Mesenchymal stem cell (in vitro differentiated cells and primary cell): Measurements from ENCODE around the gene ACBD6.

Experiments
- DNase-seq: peaks from one replicate; pipeline ENCODE4 v3.0.0-alpha.2; 2013
- H2AFZ ChIP-seq: one replicate; pipeline ENCODE4 v1.6.1; 2013; ENCODE audit warnings: low read depth, mild to moderate bottlenecking, control low read depth, inconsistent platforms, low read length, moderate library complexity
- H2AK5ac ChIP-seq: 2 replicates; pipeline ENCODE4 v1.6.1; 2013; ENCODE audit warnings: low read length, moderate library complexity, mild to moderate bottlenecking, inconsistent platforms; ENCODE audit not compliant: severe bottlenecking
- H2BK120ac ChIP-seq: one replicate; pipeline ENCODE4 v1.6.1; 2013; ENCODE audit warnings: low read depth, mild to moderate bottlenecking, inconsistent platforms, low read length, moderate library complexity
- H2BK12ac ChIP-seq, 2 experiments: one replicate each; pipeline ENCODE4 v1.6.1; 2013; ENCODE audit warnings: inconsistent platforms in 2 of 2, low read length in 2 of 2, mild to moderate bottlenecking in 2 of 2, moderate library complexity in 2 of 2, control low read depth in 1 of 2
- H2BK15ac ChIP-seq: one replicate; pipeline ENCODE4 v1.6.1; 2013; ENCODE audit warnings: mild to moderate bottlenecking, low read depth, inconsistent platforms; ENCODE audit not compliant: poor library complexity, severe bottlenecking
- H2BK5ac ChIP-seq: 2 replicates; pipeline ENCODE4 v1.6.1; 2013; ENCODE audit warnings: low read depth, mild to moderate bottlenecking, low read length, control low read depth, inconsistent platforms; ENCODE audit not compliant: poor library complexity, severe bottlenecking
- H3K14ac ChIP-seq, 2 experiments: one replicate each; pipeline ENCODE4 v1.6.1; 2013; ENCODE audit warnings: inconsistent platforms in 2 of 2, low read length in 2 of 2, control low read depth in 1 of 2, mild to moderate bottlenecking in 1 of 2, moderate library complexity in 1 of 2
- H3K18ac ChIP-seq, 2 experiments: one replicate each; pipeline ENCODE4 v1.6.1; 2013; ENCODE audit warnings: inconsistent platforms in 2 of 2, low read length in 2 of 2, control low read depth in 1 of 2, low read depth in 1 of 2, mild to moderate bottlenecking in 1 of 2
- H3K23ac ChIP-seq, 2 experiments: one replicate each; pipeline ENCODE4 v1.6.1; 2013; ENCODE audit warnings: inconsistent platforms in 2 of 2, low read length in 2 of 2, mild to moderate bottlenecking in 2 of 2, moderate library complexity in 2 of 2, control low read depth in 1 of 2
- H3K27ac ChIP-seq: 2 replicates; pipeline ENCODE4 v1.5.1; 2013; ENCODE audit warnings: mild to moderate bottlenecking, moderate library complexity, low read length, control low read depth, inconsistent platforms; ENCODE audit not compliant: poor library complexity, severe bottlenecking
- H3K27me3 ChIP-seq, 2 experiments: 2 replicates each; pipeline versions ENCODE4 v1.6.1 to v1.7.0; 2013; ENCODE audit warnings: low read length in 2 of 2, mild to moderate bottlenecking in 2 of 2, moderate library complexity in 2 of 2, control low read depth in 1 of 2, inconsistent platforms in 1 of 2; ENCODE audit not compliant: control insufficient read depth in 1 of 2, insufficient read depth in 1 of 2
- H3K36me3 ChIP-seq, 2 experiments: 2 replicates each; pipeline versions ENCODE4 v1.6.1 to v1.7.0; 2013; ENCODE audit warnings: low read length in 2 of 2, control low read depth in 1 of 2, inconsistent platforms in 1 of 2, low read depth in 1 of 2, mild to moderate bottlenecking in 1 of 2; ENCODE audit not compliant: insufficient read depth in 2 of 2, control insufficient read depth in 1 of 2
- H3K4ac ChIP-seq, 2 experiments: one replicate each; pipeline ENCODE4 v1.6.1; 2013; ENCODE audit warnings: inconsistent platforms in 2 of 2, low read length in 2 of 2, mild to moderate bottlenecking in 2 of 2, moderate library complexity in 2 of 2, control low read depth in 1 of 2, low read depth in 1 of 2
- H3K4me1 ChIP-seq: 2 replicates; pipeline ENCODE4 v1.6.1; 2013; ENCODE audit warnings: low read depth, low read length, control low read depth; ENCODE audit not compliant: control insufficient read depth, insufficient read depth
- H3K4me2 ChIP-seq: 2 replicates; pipeline ENCODE4 v1.6.1; 2013; ENCODE audit warnings: low read length, mild to moderate bottlenecking, inconsistent platforms; ENCODE audit not compliant: poor library complexity, severe bottlenecking
- H3K4me3 ChIP-seq, 2 experiments: 2 replicates each; pipeline versions ENCODE4 v1.5.1 to v1.7.0; 2013; ENCODE audit warnings: low read length in 2 of 2, mild to moderate bottlenecking in 2 of 2, control low read depth in 1 of 2, low read depth in 1 of 2; ENCODE audit not compliant: insufficient read depth in 1 of 2
- H3K79me1 ChIP-seq: replicated peaks from 2 replicates; pipeline ENCODE4 v1.6.1; 2013; ENCODE audit warnings: mild to moderate bottlenecking, control low read depth, low read length, inconsistent platforms; ENCODE audit not compliant: poor library complexity, severe bottlenecking
- H3K9ac ChIP-seq: 2 replicates; pipeline ENCODE4 v1.7.0; 2013; ENCODE audit warnings: mild to moderate bottlenecking, low read length, moderate library complexity
- H3K9me3 ChIP-seq: 2 replicates; pipeline ENCODE4 v1.7.0; 2013; ENCODE audit warnings: mild to moderate bottlenecking, low read length; ENCODE audit not compliant: control insufficient read depth
- H4K8ac ChIP-seq: one replicate; pipeline ENCODE4 v1.6.1; 2013; ENCODE audit warnings: inconsistent platforms, mild to moderate bottlenecking, low read length, moderate library complexity
- H4K91ac ChIP-seq: one replicate; pipeline ENCODE4 v1.6.1; 2013; ENCODE audit warnings: mild to moderate bottlenecking, low read length, inconsistent platforms
- WGBS: methylation state at CpG from one replicate; pipeline ENCODE4 v1.1.7; 2013; ENCODE audit warnings: mixed read lengths; 5-methylcytosine and 5-hydroxymethylcytosine counted together

The ACBD6 gene

DNA sequence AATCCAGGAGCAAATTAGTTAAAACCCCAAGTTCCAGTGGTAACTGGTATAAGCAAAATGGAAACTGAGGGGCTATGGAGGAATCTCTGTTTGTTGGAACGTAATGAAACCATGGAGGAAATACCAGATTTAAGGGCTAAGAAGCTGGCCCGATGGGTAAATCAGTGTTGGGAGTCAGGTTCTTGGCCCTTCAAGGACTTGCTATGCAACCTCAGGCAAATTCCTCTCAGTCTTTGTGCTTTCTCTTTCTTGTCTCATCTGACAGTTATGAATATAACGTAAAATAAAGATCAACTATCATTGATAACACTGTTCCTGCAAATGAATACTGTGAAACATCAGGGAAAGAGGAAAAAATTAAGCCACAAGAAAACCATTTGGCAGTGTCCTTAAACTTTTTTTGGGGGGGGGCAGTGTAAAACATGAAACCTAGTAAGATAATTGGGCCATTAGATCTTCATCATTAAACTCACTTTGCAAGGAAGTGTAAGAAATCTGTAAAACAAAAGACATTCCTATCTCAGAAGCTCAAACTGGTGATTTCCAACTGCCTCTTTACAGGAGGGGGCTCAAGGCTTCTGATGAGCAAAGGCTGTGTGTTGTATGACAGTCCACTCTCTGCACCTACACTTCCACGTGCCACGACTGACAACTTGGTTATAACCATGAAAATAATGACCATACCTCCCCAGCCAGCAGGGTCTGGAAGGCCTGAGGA, 224.7 kb downstream of the ACBD6 start:
- no peak overlapping the region for H3K18ac ChIP-seq
- no peak for DNase-seq
- H3K79me1 ChIP-seq: no peaks in the 10 kb centered on the region
- no peak overlapping the region for H3K4me2 ChIP-seq
- H3K9ac ChIP-seq: no peak overlapping the region
- H3K4ac ChIP-seq: no peak overlapping the region
- no peaks in the 10 kb centered on the region for H3K4me1 ChIP-seq
- no peaks in the 10 kb centered on the region for H3K27me3 ChIP-seq
- H4K8ac ChIP-seq: no peak overlapping the region
- no peak overlapping the region for H2BK120ac ChIP-seq
- no peak overlapping the region for H3K4me3 ChIP-seq
- no peak overlapping the region for H2AFZ ChIP-seq
- H3K36me3 ChIP-seq: peaks cover 22 to 71% of the 10 kb centered on the region in 2 experiments
- H3K27ac ChIP-seq: no peak overlapping the region
- 97% methylated on average over 5 of the region's 5 CpGs for WGBS
- H4K91ac ChIP-seq: no peak overlapping the region
- no peak overlapping the region for H2BK5ac ChIP-seq
- H3K23ac ChIP-seq: no peak overlapping the region
- H2BK12ac ChIP-seq: no peak overlapping the region
- no peak overlapping the region for H2BK15ac ChIP-seq
- H2AK5ac ChIP-seq: no peak overlapping the region
- no peak overlapping the region for H3K14ac ChIP-seq
- no peaks in the 10 kb centered on the region for H3K9me3 ChIP-seq

DNA sequence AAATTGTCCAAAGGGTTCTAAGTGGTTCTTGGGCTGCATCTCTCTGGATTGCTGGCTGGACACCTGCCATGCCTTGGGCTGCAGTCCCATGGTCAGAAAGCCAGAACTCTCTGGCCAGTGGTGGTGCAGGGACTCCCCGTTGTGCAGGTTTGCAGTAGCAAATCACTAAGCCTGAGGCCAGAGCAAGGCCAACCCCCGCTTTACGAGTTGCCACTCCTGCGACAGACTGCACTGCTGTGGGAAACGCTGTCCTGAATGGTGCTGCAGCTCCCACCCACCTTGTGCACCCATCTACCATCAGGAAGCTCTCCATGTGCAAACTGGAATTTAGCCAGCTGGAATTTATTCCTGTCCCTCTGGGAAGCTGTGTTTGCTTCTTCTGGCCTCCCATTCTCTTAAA, 226.7 kb downstream of the ACBD6 start:
- no peak overlapping the region for H2BK120ac ChIP-seq
- H3K4ac ChIP-seq: no peak overlapping the region
- H2BK5ac ChIP-seq: no peak overlapping the region
- H2AFZ ChIP-seq: no peak overlapping the region
- no peak overlapping the region for H3K14ac ChIP-seq
- no peak overlapping the region for H3K4me3 ChIP-seq
- H2BK12ac ChIP-seq: no peak overlapping the region
- H4K91ac ChIP-seq: no peak overlapping the region
- no peak overlapping the region for H3K4me2 ChIP-seq
- H4K8ac ChIP-seq: no peak overlapping the region
- H3K27ac ChIP-seq: no peak overlapping the region
- H3K27me3 ChIP-seq: no peaks in the 10 kb centered on the region
- H3K9me3 ChIP-seq: no peaks in the 10 kb centered on the region
- H3K23ac ChIP-seq: no peak overlapping the region
- no peak for DNase-seq
- no peak overlapping the region for H3K9ac ChIP-seq
- peaks cover 22 to 60% of the 10 kb centered on the region in 2 experiments for H3K36me3 ChIP-seq
- H2AK5ac ChIP-seq: no peak overlapping the region
- H3K18ac ChIP-seq: no peak overlapping the region
- 97% methylated on average over 5 of the region's 5 CpGs for WGBS
- H2BK15ac ChIP-seq: no peak overlapping the region
- no peaks in the 10 kb centered on the region for H3K79me1 ChIP-seq
- peaks cover 12% of the 10 kb centered on the region for H3K4me1 ChIP-seq

DNA sequence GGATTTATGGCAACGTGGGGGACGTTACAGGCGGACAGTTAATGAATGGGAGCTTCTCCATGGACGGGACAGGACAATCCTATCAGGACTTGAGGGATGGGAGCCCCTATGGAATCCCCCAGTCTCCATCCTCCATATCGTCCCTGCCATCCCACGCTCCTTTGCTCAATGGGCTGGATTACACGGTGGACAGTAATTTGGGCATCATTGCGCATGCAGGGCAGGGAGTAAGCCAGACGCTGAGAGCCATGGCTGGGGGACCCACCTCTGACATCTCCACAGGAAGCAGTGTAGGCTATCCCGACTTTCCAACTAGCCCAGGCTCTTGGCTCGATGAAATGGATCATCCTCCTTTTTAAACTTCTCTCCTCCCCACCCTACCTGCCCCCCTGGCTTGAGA, 228.2 kb downstream of the ACBD6 start:
- no peak overlapping the region for H3K27ac ChIP-seq
- no peak overlapping the region for H2BK5ac ChIP-seq
- WGBS: 98% methylated on average over 11 of the region's 11 CpGs
- H3K4me2 ChIP-seq: no peak overlapping the region
- H3K36me3 ChIP-seq: peaks cover 22 to 47% of the 10 kb centered on the region in 2 experiments
- H3K18ac ChIP-seq: no peak overlapping the region
- no peaks in the 10 kb centered on the region for H3K27me3 ChIP-seq
- H3K23ac ChIP-seq: no peak overlapping the region
- no peak overlapping the region for H3K4me3 ChIP-seq
- no peak overlapping the region for H3K4ac ChIP-seq
- peaks cover 17% of the 10 kb centered on the region for H3K4me1 ChIP-seq
- H3K79me1 ChIP-seq: no peaks in the 10 kb centered on the region
- H3K9ac ChIP-seq: no peak overlapping the region
- H4K91ac ChIP-seq: no peak overlapping the region
- no peaks in the 10 kb centered on the region for H3K9me3 ChIP-seq
- no peak for DNase-seq
- H2BK12ac ChIP-seq: no peak overlapping the region
- H2AK5ac ChIP-seq: no peak overlapping the region
- no peak overlapping the region for H2BK120ac ChIP-seq
- H2BK15ac ChIP-seq: no peak overlapping the region
- no peak overlapping the region for H4K8ac ChIP-seq
- no peak overlapping the region for H2AFZ ChIP-seq
- no peak overlapping the region for H3K14ac ChIP-seq

DNA sequence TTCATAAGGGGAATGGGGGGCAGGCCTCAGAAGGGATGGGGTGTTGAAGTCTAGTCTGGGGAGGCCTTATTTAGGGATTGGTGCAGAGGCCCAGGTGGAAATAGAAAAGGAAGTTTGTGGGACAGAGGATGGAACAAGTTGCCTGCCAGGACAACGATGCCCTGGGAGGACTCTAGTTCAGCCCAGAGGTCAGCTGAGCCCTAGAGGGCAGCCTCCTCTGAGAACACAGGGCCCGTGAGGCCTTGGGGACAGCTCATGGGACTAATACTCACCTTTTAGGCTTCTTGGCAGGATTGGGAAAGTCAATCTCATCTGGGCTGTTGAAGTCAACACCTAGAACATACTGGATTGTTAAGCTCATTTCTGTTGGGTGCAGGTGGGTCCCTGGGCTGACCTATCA, 229.3 kb downstream of the ACBD6 start:
- Histone ChIP-seq H3K4me1 (peaks cover 19% of the 10 kb centered on the region), H3K79me1 (no peaks in the 10 kb centered on the region), H2BK120ac (no peak overlapping the region), H3K27me3 (no peaks in the 10 kb centered on the region), H2BK12ac (no peak overlapping the region), H4K8ac (no peak overlapping the region), H3K4me3 (no peak overlapping the region), H4K91ac (no peak overlapping the region), H2AFZ (no peak overlapping the region), H3K4me2 (no peak overlapping the region), H3K23ac (no peak overlapping the region), H3K27ac (no peak overlapping the region), H3K14ac (no peak overlapping the region), H2BK15ac (no peak overlapping the region), H2AK5ac (no peak overlapping the region), H3K36me3 (peaks cover 16 to 39% of the 10 kb centered on the region in 2 experiments), H3K4ac (no peak overlapping the region), H3K9me3 (no peaks in the 10 kb centered on the region), H3K9ac (no peak overlapping the region), H3K18ac (no peak overlapping the region), H2BK5ac (no peak overlapping the region)
- DNase-seq: no peak
- WGBS: 91% methylated on average over 2 of the region's 2 CpGs
